Esophagus muscularis mucosa (tissue), 4 donors: ENCODE measurements around the gene SLC25A11. TPM values are rescaled to one million over a fixed set of nuclear protein-coding genes. Genes with fewer than 3 reads are reported as not detected.

Experiments
- DNase-seq: peaks from one replicate; pipeline ENCODE4 v3.0.0-alpha.2; 2017; ENCODE audit errors: extremely low spot score
- H3K27ac ChIP-seq, 4 donors: fragments of 200-600 bp; sonication (generic); replicated peaks in 1 of 4; 1 replicate in 3 of 4; 2 replicates in 1 of 4; pipeline ENCODE4 v1.5.1; 2016 to 2019; ENCODE audit warnings: mild to moderate bottlenecking in 1 of 4
- H3K27me3 ChIP-seq, 4 donors: fragments of 200-600 bp; sonication (generic); one replicate each; pipeline versions ENCODE4 v1.5.1 to v1.6.0; 2016 to 2019
- H3K36me3 ChIP-seq, 4 donors: fragments of 200-600 bp; sonication (generic); one replicate each; pipeline ENCODE4 v1.5.1; 2016 to 2019
- H3K4me1 ChIP-seq, 4 donors: fragments of 200-600 bp; sonication (generic); one replicate each; pipeline ENCODE4 v1.5.1; 2016 to 2019
- H3K4me3 ChIP-seq, 4 donors: fragments of 200-600 bp; sonication (generic); 1 replicate in 2 of 4; 2 replicates in 2 of 4; pipeline ENCODE4 v1.5.1; 2016 to 2019; ENCODE audit warnings: mild to moderate bottlenecking in 4 of 4, moderate library complexity in 1 of 4
- H3K9me3 ChIP-seq, 4 donors: fragments of 200-600 bp; sonication (generic); 1 replicate in 3 of 4; 2 replicates in 1 of 4; pipeline ENCODE4 v1.5.1; 2016 to 2019
- EP300 ChIP-seq: sonication (generic); formaldehyde crosslinking; IDR thresholded peaks from one replicate; pipeline ENCODE4 v1.6.1; 2017; ENCODE audit warnings: antibody characterized with exemption
- POLR2A ChIP-seq: fragments of 450-650 bp; IDR thresholded peaks from one replicate; pipeline ENCODE4 v1.6.1; 2017; ENCODE audit warnings: antibody characterized with exemption, moderate library complexity, mild to moderate bottlenecking, low read depth
- POLR2AphosphoS5 ChIP-seq, 2 donors: sonication (generic); formaldehyde crosslinking; IDR thresholded peaks; one replicate each; pipeline ENCODE4 v1.6.1; 2017; ENCODE audit warnings: antibody characterized with exemption in 2 of 2
- WGBS: methylation state at CpG from one replicate; pipeline ENCODE4 v1.1.5; 2018; 5-methylcytosine and 5-hydroxymethylcytosine counted together
- intact Hi-C: fragments of 100-400 bp; cut with DNase I; formaldehyde crosslinking; loops from one replicate; pipeline ENCODE4 v1.15.1; 2023
- total RNA-seq, 4 donors: library from RNA; depleted of rRNA; stranded (reverse); fragments of >200 nt; gene quantifications; one replicate each; pipeline versions ENCODE4 v1.1.0 to v1.2.1, GENCODE V29; 2016
- TF ChIP-seq, protein P1 (sequence below), 3 experiments: fragments of 200-600 bp in 2 of 3; fragments of 450-650 bp in 1 of 3; sonication (generic) in 2 of 3; IDR thresholded peaks; one replicate each; pipeline ENCODE4 v1.5.1; 2017 to 2019; ENCODE audit warnings: antibody characterized with exemption in 3 of 3, mild to moderate bottlenecking in 2 of 3, moderate library complexity in 1 of 3

The SLC25A11 gene
- total RNA-seq, 4 donors from 2014 or later: 38.8 to 73.4 (median 55.5) TPM

DNA sequence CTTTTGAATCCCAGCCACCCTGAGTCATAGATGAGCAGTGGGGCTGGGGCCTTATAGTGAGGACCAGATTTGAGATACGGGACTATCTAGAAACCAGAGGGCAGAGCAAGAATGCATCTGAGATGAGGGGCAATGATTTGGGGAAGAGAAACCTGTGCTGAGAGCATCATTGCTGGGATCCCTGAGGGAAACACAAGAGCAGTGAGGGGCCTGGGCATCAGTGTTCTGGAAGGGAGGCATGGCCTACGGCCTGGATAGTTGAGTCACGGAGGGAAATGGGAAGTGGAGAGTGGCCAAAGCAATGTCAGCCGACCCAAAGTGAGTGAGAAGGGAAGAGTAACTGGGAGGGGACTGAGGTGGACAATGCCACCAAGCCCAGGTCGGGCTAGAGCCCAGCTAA is 42.5 kb upstream of the SLC25A11 start:
- Histone ChIP-seq H3K4me3 (no peak overlapping the region), H3K4me1 (peaks cover 12 to 31% (median 23%) of the 10 kb centered on the region in 4 donors), H3K27ac (no peak overlapping the region), H3K36me3 (peaks cover 29 to 85% (median 76%) of the 10 kb centered on the region in 4 donors), H3K9me3 (no peaks in the 10 kb centered on the region), H3K27me3 (no peaks in the 10 kb centered on the region)
- WGBS: 64% methylated on average over 5 of the region's 5 CpGs
- no peak for DNase-seq
- intact Hi-C loops: no loop called here
- TF ChIP-seq EP300 (no peak), POLR2A (no peak), POLR2AphosphoS5 (IDR thresholded peaks at IDR 0.05) (no peak)
- TF ChIP-seq, protein P1, sequence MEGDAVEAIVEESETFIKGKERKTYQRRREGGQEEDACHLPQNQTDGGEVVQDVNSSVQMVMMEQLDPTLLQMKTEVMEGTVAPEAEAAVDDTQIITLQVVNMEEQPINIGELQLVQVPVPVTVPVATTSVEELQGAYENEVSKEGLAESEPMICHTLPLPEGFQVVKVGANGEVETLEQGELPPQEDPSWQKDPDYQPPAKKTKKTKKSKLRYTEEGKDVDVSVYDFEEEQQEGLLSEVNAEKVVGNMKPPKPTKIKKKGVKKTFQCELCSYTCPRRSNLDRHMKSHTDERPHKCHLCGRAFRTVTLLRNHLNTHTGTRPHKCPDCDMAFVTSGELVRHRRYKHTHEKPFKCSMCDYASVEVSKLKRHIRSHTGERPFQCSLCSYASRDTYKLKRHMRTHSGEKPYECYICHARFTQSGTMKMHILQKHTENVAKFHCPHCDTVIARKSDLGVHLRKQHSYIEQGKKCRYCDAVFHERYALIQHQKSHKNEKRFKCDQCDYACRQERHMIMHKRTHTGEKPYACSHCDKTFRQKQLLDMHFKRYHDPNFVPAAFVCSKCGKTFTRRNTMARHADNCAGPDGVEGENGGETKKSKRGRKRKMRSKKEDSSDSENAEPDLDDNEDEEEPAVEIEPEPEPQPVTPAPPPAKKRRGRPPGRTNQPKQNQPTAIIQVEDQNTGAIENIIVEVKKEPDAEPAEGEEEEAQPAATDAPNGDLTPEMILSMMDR (IDR thresholded peaks at IDR 0.05): no peak

- Histone ChIP-seq H3K27ac (peak overlapping the region in 1 of 4 donors; percentile 22), H3K9me3 (no peaks in the 10 kb centered on the region), H3K36me3 (peaks cover 45 to 98% (median 89%) of the 10 kb centered on the region in 4 donors), H3K4me1 (peaks cover 2 to 17% (median 10%) of the 10 kb centered on the region in 4 donors), H3K4me3 (no peak overlapping the region), H3K27me3 (no peaks in the 10 kb centered on the region)
- DNase-seq: no peak
- TF ChIP-seq POLR2A: no peak
- no peak for TF ChIP-seq EP300
- TF ChIP-seq, protein P1 (IDR thresholded peaks at IDR 0.05): peak; percentile 72 to 86 (median 83)
- TF ChIP-seq POLR2AphosphoS5 (IDR thresholded peaks at IDR 0.05): no peak
- intact Hi-C loops: loop anchor here (2.0 kb wide), 1 partner anchor 82 kb away; no protein-coding TSS in a partner anchor
- WGBS: 44% methylated on average over 6 of the region's 6 CpGs
These were observed 40.9 kb upstream of the SLC25A11 start for GRCh38 chr17:4980644-4981216.

DNA sequence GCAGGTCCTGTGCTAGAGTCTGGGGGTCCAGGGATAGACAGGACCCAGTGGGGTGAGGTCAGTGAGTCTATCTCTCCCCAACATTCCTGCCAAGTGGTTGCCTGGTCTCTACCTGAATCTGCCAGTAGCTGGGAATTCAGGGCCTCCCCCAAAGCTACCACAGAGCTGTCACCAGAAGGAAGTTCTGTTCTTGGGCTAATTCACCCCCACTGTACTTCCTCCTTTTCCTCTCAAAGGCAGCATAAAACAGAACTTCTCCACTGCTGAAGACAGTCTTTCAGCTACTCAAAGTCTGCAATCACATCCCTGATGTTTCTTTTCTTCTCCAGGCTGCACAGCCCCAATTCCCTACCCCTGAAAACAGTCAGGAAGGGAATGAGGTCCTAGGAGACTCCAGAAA is 38.9 kb upstream of the SLC25A11 start:
- no peak overlapping the region for H3K4me3 ChIP-seq
- no peaks in the 10 kb centered on the region for H3K27me3 ChIP-seq
- no peak overlapping the region for H3K27ac ChIP-seq
- no peaks in the 10 kb centered on the region for H3K9me3 ChIP-seq
- H3K4me1 ChIP-seq: peaks cover under 1 to 19% (median 13%) of the 10 kb centered on the region in 4 donors
- peaks cover 54 to 91% (median 82%) of the 10 kb centered on the region in 4 donors for H3K36me3 ChIP-seq
- DNase-seq: no peak
- intact Hi-C loops: no loop called here
- no peak for TF ChIP-seq EP300
- TF ChIP-seq POLR2A: no peak

GRCh38 chr17:4974115-4974670 is 34.3 kb upstream of the SLC25A11 start:
- Histone ChIP-seq H3K27me3 (no peaks in the 10 kb centered on the region), H3K36me3 (peaks cover 62 to 92% (median 83%) of the 10 kb centered on the region in 4 donors), H3K4me1 (peaks cover 18 to 28% (median 22%) of the 10 kb centered on the region in 4 donors), H3K4me3 (no peak overlapping the region), H3K27ac (peak overlapping the region; percentile 8 to 97 (median 44)), H3K9me3 (no peaks in the 10 kb centered on the region)
- DNase-seq: no peak
- intact Hi-C loops: no loop called here
- WGBS: 78% methylated on average over 8 of the region's 9 CpGs
- TF ChIP-seq, protein P1 (IDR thresholded peaks at IDR 0.05): no peak
- TF ChIP-seq POLR2A: no peak
- no peak for TF ChIP-seq EP300
- no peak for TF ChIP-seq POLR2AphosphoS5 (IDR thresholded peaks at IDR 0.05)

- Histone ChIP-seq H3K27me3 (no peaks in the 10 kb centered on the region), H3K4me3 (no peak overlapping the region), H3K27ac (peak overlapping the region in 3 of 4 donors; percentile 43 to 97 (median 93)), H3K4me1 (peaks cover 25 to 33% (median 29%) of the 10 kb centered on the region in 4 donors), H3K36me3 (peaks cover 57 to 89% (median 78%) of the 10 kb centered on the region in 4 donors), H3K9me3 (no peaks in the 10 kb centered on the region)
- DNase-seq: no peak
- TF ChIP-seq POLR2A (no peak), EP300 (no peak), POLR2AphosphoS5 (IDR thresholded peaks at IDR 0.05) (no peak)
- TF ChIP-seq, protein P1 (IDR thresholded peaks at IDR 0.05): no peak
- WGBS: 91% methylated on average over 4 of the region's 10 CpGs
- intact Hi-C loops: no loop called here
These were observed 33.6 kb upstream of the SLC25A11 start for GRCh38 chr17:4973256-4974114.
